ENCODE data around the gene ZXDC.

The ZXDC gene

DNA sequence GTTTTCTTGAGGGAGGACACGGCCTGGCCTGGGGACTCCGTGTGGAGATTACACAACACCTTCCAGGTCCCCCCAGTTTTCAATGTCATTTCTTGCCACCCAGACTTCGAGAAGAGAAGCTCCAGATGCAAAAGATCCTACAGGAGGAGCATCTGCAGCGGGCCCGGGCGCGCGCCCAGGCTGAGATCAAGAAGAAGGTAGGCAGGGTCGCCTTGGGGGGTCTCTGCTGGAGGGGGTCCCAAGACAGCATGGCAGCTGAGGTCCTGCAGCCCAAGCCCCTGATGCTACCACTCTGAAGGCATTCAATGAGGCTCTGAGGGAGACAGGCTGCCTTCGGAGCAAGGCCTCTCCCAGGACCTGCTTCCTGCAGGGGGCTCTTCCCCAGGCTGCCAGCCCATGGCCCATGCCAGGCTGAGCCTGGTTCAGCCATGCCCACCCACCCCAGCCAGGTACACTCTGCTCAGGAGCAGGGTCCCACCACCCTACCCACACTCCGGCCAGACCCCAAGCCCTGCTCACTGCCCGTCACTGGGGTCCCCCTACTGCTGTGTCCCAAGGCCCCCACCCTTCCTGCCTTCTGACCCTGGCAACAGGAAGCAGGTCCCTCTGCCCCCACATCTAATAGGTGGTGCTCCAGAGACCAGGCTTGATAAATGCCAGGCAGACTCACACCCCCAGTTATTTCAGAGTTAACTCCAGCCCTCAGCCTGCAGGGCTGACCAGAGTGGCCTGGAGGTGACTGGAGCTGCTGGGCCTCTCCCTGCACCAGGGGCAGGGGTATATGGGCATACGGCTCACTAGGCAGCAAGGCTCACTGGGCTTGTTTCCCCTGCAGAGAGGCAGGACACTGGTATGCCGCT lies 40.0 kb downstream of the ZXDC start:
- DNase-seq (ENCODE audit: low spot score): no peak

DNA sequence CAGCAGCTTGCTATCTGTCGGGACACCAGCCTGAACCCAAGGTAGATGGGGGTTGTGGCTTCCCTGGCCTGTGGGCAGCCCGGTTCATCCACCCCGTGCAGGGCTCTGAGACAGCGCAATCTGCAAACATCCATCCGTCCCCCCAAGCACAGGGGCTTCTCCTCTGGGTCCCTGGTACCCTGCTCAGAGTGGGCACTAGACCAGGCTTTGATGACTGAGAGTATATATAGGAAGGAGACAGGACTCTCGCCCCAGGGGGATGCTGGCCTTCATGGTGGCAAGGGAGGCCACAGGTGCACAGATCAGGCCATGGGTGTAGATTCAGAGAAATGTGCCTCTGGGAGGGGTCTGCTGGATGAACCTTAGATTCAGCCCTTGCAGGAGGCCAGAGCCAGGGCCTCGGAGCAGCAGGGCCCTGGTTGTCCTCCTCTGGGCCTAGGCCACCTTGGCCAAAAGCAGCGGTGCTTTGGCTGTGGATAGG lies 40.7 kb downstream of the ZXDC start:
- no peak for DNase-seq (ENCODE audit: low spot score)

DNA sequence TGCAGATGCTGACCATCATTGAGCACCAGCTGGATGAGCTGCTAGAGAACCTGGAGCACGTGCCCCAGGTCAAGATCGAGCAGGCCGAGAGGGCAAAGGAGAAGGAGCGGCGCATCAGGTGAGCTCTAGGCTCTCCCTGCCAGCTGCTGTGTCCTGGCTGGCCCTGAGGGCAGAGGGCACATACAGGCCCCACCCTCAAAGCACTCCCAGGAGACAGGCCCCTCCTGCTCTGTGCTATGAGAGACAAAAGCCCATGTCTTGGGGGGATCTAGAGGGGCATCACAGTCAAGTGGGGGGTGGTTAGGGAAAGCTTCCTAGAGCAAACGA lies 41.5 kb downstream of the ZXDC start:
- no peak for DNase-seq (ENCODE audit: low spot score)

DNA sequence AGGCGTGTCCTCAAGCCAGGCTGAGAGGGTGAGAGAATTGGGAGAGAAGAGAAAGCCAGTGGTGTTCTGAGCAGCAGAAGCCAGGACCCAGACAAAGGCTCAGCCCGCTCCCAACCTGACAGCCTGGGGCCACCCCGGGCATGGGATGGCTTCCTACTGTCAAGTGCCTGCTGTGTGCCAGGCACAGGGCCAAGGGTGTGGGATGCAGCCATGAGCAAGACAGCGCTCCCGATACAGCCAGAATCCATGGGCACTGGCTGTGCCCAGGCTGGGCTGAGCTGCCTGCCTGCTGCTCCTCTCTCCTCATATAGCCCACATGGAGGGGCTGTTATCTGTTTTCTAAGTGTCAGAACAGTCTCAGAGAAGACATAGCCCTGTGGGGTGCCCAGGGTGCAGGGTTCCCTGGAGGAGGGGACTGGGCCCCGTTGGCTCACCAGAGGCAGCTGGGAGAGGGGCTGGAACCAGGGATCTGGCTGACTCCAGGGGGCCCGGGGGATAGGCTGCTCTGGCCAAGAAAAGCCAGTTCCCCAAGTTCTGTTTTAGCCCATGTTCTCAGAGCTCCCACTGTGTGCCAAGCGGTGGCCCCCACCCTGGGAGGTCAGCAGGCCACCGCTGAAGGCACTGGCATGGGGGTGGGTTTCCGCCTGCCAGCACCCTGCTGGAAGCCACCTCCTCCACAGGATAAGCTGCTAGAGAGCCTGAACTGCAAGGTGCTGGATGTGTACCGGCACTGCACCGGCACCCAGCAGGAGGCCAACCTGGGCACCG lies 42.0 kb downstream of the ZXDC start:
- DNase-seq (ENCODE audit: low spot score): no peak

DNA sequence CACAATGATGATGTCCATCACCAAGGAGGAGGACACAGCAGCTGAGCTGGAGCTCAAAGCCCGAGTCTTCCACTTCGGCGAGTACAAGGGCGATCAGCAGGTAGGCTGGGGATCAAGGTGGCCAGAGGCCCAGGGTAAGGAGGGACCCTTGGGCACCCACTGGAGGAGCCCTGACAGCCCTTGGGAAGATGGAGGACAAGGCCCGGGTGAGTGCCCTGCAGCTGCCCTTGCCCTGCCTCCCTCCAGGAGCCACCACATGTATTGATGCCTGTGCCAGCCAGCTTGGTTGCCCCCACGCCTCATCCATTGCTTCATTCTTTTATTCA lies 42.6 kb downstream of the ZXDC start:
- DNase-seq (ENCODE audit: low spot score): no peak

DNA sequence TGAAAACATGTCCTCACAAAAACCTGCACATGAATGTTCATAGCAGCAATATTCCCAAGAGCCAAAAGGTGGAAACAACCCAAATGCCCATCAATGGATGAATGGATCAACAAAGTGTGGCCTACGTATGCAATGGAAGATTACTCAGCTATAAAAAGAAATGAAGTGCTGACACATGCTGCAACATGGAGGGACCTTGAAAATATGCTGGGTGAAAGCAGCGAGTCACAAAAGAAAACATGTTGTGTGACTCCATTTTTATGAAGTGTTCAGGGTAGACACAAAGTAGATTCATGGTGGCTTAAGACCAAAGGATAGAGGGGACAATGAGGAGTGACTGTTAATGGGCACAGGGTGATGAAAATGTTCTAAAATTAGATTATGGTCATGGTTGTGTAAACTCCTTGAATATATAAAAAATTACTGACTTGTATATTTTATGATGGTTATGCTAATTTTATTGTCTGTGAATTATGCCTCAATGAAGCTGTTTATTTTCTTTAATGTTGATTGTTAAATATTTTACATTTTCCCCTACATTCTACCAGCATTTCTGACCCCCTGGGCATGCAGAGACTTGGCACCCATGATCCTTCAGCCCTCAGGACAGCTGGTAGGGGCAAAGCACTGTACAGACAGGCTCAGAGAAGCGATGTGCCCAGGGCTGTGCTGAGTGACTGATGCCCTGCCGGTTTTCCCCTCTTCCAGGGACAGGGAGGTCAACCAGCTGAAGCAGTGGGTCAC lies 43.2 kb downstream of the ZXDC start:
- DNase-seq (ENCODE audit: low spot score): no peak

DNA sequence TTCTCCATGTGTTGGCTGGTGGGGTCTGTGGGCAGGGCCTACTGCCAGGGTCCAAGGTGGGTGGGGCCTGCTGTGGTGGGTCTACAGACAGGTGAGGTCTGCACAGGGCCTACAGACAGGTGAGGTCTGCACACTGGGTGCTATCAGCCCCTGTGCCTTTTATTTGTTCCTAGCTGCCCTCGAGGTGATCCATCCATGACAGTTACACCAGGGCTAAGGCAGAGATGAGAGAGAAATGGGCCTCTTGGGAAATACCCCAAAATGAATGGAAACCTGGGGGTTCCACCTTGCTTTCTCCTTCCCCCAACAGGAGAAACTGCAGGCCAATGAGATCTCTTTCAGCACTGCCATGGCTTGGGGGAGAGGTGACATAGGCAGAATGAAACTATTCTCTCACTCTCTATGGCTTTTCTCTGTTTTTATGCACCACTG lies 44.6 kb downstream of the ZXDC start:
- DNase-seq (ENCODE audit: low spot score): no peak

DNA sequence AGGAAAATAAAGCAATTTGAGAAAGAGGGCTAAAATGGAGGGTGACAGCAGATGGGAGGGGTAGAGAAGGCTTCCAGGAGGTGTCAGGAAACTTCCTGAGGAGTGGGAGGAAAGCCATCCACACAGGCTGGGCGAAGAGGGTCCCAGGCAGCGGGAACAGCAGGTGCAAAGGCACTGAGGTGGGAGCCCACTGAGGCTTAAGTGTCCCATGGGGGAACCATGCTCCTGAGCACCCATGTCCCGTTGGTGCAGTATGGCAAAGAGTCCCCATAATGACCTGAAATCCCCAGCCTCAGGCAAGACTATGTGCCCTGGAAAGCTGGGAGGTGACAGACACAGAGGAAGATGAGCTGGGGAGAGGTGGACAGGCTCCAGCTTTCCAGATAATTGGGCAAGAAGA lies 50.9 kb downstream of the ZXDC start:
- no peak for DNase-seq (ENCODE audit: low spot score)

DNA sequence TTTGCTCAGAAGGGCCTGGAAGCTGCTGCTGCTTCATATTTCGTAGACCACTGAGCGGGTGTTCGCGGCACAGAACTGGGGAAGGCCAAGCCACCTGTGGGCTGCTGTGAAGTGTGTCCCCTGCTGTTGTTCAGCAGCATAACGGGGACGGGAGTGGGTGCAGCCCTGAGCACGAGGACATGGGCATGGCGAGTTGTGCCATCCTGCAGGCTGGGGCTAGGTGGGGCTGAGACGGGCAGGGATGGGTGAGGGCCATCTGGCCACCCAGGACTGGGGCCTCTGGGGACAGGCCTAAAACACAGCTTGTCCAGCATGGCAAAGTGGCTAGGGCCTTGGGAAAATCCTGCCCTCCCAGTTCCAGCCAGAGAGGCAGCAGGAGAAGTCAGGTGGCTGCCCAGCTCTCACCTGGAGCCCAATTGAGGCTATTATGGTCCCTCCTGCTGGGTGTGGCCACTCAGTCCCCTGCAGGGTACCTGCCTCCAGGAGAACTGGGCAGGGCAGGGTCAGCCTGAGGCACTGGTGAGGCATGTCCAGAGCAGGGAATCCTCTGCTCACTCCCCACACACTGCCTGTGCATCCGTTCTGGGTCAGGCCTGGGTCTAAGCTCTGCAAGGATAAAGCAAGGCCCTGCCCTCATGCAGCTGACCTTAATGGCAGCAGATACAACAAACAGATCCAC lies 51.5 kb downstream of the ZXDC start:
- DNase-seq (ENCODE audit: low spot score): no peak

DNA sequence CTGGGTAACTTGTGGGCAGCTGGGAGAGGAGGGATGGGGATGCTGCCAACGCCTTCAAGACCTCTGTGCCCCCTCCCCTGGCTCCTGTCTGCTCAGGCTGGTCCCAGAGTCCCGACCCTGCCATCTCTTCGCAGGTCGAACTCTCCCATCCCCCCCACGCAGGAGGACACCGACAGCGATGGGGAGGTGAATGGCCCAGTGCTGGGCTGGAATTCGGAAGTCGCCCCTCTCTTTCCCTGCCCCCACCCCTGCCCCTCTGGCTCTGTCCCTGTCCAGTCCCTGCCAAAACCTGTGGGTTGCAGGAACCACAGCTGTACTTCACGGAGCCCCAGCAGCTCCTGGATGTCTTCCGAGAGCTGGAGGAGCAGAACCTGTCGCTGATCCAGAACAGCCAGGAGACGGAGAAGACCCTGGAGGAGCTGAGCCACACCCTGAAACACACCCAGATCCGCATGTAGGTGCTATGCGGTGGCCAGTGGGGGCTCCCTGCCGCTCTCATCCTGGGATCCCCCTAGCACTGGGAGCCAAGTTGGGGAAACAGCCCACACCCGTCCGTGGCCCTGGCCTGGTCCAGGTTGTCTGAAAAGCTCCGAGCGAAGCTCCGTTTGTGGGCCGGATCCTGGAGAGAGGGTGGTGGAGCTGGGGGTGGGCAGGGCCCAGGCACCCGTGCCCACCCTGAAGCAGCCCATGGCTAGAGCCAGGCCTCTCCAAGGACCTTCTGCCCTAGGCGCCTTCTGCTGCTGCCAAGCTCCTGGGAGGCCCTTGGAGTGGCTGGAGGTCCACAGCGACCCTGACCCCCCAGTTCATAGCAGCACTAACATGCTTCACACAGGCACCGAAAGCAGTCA lies 52.3 kb downstream of the ZXDC start:
- DNase-seq (ENCODE audit: low spot score): no peak

DNA sequence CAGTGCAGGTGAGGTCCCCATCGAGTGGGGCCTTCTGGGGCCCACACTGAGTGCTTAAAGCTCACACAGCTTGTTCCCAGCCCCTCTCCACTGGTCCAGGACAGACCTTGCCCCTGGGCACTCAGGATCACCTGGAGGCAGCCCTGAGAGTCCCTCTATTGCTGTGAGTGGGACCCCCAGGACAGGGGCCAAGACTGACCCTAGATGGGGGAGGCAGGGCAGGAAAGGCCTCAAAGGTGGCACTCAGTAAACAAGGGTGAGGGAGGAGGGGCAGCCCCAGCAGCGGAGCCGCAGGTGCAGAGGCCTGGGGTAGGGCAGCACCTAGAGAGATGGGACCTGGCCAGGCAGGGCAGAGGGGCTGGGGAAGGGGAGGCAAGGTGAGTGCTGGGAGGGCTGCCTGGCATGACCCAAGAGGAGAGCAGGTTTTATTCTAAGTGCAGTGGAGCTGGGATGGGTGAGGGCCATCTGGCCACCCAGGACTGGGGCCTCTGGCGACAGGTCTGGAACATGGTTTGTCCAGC lies 53.1 kb downstream of the ZXDC start:
- DNase-seq (ENCODE audit: low spot score): no peak

DNA sequence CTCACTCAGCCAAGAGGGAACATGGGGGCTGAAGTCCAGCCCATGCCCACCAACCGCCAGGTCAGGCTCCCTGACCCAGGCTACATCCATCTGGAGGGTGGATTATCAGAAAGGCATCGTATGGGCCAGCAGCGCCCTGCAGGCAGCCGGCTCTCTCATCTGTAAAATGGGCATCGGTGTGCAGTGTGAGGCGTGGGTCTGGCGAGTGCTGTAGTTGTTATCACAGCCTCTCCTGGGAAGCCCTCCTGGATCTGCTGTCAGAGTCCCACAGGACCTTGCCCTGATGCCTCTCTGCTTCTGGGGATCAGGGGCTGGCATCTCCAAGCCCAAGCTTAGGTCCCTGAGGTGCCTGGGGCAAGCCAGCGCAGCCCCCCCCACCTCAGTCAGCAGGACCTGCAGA lies 53.6 kb downstream of the ZXDC start:
- no peak for DNase-seq (ENCODE audit: low spot score)

DNA sequence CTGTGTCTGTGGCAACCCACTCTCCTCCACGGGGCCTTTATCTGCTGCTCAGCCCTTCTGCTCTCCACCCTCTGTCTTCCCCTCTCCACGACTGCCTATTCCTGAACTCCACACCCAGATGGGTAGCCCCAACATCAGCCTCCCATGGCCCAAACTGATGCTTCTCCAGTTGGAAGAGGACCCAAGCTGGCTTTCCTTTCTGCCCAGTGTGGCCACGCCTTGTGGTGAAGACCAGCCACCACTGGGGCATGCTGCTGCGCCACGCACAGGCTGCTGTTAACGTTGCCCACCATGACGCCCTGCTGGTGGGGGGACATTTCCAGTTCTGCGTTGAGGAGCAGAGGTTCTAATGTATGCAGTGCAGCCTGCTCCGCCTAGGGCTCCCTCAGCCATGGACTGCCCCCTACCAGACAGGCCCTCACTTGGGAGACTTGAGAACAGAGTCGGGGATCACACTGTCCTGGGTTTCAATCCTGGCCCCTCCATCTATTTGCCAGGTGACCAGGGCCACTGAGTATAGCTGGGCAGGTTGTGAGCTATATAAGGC lies 54.0 kb downstream of the ZXDC start:
- DNase-seq (ENCODE audit: low spot score): no peak

DNA sequence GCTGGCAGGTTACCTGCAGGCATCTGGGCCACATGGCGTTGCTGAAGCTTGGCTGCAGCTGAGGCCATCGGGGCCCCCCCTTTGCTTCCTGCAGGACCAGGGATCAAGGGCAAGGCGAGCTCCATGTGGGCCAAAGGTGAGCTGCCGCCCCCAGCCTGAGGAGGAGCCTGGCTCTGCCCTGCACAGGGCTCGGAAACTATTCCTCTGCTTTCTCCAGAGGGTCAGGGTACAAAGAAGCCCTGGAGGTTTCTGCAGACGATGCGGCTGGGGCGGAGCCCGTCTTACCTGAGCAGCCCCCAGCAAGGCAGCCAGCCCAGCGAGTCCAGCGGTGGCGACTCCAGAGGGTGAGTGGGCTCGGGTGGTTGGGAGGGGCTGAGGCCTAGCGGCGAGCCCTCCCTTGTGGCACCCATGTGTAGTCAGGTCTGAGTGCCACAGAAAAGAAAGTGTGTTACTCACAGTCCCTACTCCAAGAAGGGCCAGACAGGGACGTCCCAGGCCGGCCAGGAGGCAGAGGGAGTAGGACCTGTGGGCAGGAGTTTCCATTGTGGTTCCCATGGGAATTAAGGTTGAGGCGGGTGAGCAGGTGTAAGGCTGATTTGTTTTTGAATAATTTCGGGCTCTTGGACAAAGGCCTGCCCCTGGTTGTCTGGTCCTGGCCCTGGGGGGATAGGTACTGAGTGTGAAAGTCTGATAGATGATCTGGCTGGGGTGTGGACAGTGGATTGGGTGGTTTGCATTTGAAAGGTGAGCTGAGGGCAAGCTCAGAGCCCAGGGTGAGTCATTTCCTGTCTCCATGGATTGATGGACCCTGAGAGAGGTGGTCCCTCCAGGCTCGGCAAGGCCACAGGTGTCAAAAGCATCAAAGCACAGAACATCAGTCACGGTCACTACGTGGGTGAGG lies 55.6 kb downstream of the ZXDC start:
- no peak for DNase-seq (ENCODE audit: low spot score)

DNA sequence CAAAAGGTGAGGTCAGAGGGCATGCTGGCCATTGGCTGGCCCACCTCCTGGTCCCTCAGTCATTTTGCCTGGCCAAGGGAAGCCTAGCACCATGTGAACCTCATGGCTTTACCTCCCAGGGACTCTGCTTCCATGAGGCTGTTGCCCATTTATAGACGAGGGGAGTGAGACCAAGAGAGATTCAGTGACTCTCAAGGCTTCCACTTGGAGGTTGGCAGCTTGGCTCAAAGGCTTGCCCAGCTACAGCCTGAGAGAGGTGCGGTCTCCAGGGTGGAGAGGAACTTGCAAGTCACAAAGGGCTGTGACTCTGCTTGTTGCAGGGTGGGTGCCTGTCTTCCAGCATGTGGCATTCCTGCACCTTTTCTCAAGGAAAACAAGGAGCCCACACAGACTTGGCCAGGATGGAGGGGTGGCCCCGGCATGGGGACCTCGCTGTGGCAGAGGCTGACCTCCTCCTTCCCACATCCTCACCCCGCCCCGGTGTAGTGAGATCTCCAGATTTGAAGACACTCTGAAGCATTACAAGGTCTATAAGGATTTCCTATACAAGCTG lies 56.5 kb downstream of the ZXDC start:
- DNase-seq (ENCODE audit: low spot score): no peak

DNA sequence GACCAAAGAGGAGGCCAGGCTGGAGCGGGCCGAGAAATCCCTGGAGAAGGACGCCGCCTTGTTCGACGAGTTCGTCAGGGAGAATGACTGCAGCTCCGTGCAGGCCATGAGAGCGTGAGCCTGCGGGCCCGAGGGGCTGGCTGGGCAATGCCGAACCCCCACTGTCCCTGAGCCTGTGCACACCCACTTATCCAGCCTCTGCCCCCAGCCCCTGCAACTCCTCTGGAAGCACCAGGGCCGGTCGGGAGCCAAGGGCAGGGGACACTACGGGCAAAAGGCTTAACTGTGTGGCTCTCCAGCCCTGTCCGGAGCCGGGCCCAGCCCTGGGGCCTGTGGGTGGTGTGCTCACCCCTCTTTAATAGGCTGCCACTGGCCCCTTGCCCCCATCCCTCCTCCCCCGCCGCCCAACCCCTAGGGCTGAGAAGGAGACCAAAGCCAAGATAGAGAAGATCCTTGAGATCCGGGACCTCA lies 57.0 kb downstream of the ZXDC start:
- no peak for DNase-seq (ENCODE audit: low spot score)

DNA sequence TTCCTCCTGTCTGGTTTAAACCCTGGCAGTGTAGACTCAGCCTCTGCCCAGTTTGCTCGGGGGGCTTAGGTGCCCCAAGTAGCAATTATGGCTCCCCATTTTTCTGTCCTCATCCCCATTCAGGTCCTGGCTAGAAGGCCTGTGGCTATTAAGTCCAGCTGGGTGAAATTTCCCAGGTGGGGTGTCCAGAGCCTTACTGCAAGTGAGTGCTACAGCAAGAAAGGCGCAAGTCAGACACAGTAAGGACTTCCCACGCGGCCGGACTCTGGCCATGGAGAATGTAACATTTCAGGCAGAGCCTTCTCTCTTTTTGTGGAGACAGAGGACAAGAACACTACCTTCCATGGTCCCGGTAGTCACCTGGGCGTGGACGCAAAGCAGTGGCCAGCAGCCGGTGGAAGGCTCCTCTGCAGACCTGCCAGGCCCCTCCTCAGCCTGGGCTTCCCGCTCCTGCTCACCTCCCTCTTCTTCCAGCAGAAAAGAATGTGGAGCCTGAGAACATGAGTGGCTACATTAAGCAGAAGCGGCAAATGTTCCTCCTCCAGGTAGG lies 57.6 kb downstream of the ZXDC start:
- DNase-seq (ENCODE audit: low spot score): no peak

DNA sequence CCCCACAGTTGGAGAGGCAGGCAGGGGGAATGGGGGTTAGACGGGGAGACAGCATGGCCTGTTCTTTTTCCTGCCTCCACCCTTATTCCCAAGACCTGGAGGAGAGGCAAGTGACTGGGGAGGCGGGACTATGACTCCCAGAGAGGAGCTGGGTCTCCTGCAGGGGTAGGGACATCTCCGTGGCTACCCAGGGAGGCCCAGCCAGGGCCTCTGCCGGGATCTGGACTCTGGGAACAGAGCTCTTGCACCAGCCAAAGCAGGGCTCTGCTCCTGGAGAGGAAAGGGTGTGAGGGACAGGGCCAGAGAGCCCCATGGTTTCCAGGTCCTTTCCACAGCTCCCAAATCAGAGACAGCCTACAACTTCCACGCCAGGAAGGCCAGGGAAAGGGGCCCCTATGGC lies 58.2 kb downstream of the ZXDC start:
- DNase-seq (ENCODE audit: low spot score): no peak

DNA sequence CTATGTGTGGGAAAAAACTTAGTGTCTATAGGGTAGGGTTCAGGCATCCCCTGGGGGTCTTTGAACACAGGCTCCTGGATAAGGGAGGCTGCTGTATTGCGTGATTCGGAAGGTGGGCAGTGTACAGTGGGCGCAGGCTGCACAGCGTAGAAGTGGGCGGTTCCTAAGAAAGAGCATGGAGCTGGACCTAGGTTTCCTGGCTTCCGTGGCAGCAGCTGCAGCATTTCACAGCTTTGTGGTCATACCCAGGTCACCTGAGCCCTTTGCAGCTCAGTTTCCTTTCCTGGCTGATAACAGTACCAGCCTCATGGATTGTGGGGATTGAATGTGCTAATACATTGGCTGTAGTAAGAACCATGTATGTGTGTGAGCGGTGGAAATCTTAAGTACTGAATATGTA lies 58.7 kb downstream of the ZXDC start:
- no peak for DNase-seq (ENCODE audit: low spot score)

All from CD4-positive, alpha-beta T cell treated with Interleukin-6 at 100 ng/mL for 8 hours (primary cell).